Activated T-cell treated with anti-CD3 and anti-CD28 coated beads, Interleukin-2, amount 50 U/mL, for 24 hours (primary cell): Measurements from ENCODE around the gene UFD1.

ENCODE experiments used
- DNase-seq: peaks from one replicate; pipeline ENCODE4 v3.0.0-alpha.2; 2020
- H3K27ac Mint-ChIP-seq: 2 replicates; pipeline ENCODE4 v1.8.0; 2020; ENCODE audit warnings: mild to moderate bottlenecking, mixed read lengths
- H3K27me3 Mint-ChIP-seq: 2 replicates; pipeline ENCODE4 v1.8.0; 2020; ENCODE audit warnings: mixed read lengths
- H3K36me3 Mint-ChIP-seq: 2 replicates; pipeline ENCODE4 v1.8.0; 2020; ENCODE audit warnings: low read depth, mixed read lengths
- H3K4me1 Mint-ChIP-seq: 2 replicates; pipeline ENCODE4 v1.8.0; 2020; ENCODE audit warnings: low read depth, mixed read lengths
- H3K4me3 Mint-ChIP-seq: 2 replicates; pipeline ENCODE4 v1.8.0; 2020; ENCODE audit warnings: mild to moderate bottlenecking, moderate library complexity, mixed read lengths
- H3K9me3 Mint-ChIP-seq: 2 replicates; pipeline ENCODE4 v1.8.0; 2020; ENCODE audit warnings: mixed read lengths

Gene UFD1

DNA sequence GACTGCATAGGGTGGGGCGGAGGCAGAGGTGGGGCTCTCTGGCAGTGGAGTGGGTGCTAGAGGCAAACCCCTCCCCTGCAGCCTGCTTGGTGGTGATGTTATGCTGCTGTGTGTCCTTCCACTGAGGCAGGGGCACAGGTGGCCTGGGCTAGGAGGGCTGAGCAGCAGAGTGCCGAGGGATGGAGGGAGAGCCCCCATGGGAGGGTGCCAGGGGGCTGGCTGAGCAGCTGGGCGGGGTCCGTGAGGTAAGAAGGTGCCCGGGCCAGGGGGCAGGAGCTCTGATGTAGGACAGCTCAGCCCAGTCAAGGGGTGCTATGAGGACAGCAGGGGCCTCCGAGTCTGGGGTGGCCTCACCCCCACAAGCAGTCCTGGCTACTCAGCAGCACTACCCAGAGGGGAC is 41.0 kb upstream of the UFD1 start:
- peaks cover 20% of the 10 kb centered on the region for H3K27me3 Mint-ChIP-seq
- peak; percentile 20 for DNase-seq
- H3K4me3 Mint-ChIP-seq = no peak overlapping the region
- H3K9me3 Mint-ChIP-seq = no peaks in the 10 kb centered on the region
- peaks cover 17% of the 10 kb centered on the region for H3K4me1 Mint-ChIP-seq
- no peak overlapping the region for H3K27ac Mint-ChIP-seq
- H3K36me3 Mint-ChIP-seq = peaks cover 64% of the 10 kb centered on the region

DNA sequence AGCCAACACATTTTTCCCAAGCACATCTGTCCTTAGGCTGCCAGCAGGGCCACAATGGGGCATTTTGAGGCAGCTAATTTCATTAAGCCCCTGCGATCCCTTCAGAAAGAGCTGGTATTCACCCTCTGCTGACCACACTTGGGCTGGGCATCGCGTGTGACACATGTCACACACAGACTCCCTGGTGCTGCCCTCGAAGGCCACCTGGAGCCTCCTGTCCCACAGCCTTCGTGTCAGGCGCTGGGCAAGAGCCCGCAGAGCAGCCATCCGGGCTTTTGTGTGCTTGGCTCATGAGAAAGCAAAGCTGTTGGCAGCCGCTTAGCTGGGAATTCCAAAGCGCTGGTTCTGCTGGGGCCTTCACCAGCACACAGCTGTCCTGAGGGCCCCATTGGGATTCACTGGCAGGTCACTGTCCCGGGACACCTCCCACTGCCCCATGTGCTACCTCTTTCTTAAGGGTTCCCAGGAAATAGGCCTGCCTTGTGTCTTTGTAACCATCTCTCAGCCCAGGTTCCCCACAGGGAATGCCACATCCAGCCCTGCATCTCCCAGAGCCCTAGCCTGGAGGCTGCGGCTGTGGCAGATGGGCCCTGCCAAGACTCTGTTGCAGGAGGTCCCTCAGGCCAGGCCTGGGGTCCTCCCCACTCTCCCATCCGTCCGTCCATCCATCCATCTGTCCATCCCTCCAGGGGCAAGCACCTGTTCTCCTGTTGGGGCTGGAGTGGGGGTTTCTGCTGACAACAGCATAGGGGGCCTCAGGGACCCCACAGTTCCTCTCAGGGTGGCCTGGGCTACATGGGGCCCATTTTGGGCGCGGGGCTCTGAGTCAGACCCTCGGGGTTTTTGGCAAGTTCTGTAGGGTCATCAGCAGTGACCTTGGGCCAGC is 40.3 kb upstream of the UFD1 start:
- H3K27ac Mint-ChIP-seq = no peak overlapping the region
- DNase-seq = peak; percentile 28
- peaks cover 71% of the 10 kb centered on the region for H3K36me3 Mint-ChIP-seq

DNA sequence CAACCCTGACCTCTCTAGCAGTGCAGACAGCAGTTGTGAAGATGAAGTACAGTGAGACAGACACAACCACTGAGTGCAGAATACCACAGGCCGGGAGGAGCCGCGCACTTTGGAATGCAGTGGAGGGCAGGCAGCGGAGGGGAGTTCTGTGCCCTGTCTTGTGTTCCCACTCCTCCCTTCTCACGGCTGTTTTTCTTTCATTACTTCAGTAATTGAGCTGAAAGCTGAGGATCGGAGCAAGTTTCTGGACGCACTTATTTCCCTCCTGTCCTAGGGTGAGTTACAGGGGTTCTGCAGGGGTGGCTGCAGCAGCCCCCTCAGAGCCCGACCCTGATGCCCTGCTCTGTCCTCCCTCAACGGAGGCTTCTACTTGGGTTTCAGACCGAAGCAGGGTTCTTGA is 39.6 kb upstream of the UFD1 start:
- H3K27me3 Mint-ChIP-seq = peaks cover 10% of the 10 kb centered on the region
- H3K9me3 Mint-ChIP-seq = no peaks in the 10 kb centered on the region
- peaks cover 77% of the 10 kb centered on the region for H3K36me3 Mint-ChIP-seq
- no peak overlapping the region for H3K4me3 Mint-ChIP-seq
- no peak overlapping the region for H3K27ac Mint-ChIP-seq
- no peak for DNase-seq
- peaks cover 8% of the 10 kb centered on the region for H3K4me1 Mint-ChIP-seq

More for the DNA sequence above, 40.3 kb upstream of the UFD1 start:
- peaks cover 12% of the 10 kb centered on the region for H3K4me1 Mint-ChIP-seq
- H3K4me3 Mint-ChIP-seq = no peak overlapping the region
- H3K27me3 Mint-ChIP-seq = peaks cover 14% of the 10 kb centered on the region
- no peaks in the 10 kb centered on the region for H3K9me3 Mint-ChIP-seq

DNA sequence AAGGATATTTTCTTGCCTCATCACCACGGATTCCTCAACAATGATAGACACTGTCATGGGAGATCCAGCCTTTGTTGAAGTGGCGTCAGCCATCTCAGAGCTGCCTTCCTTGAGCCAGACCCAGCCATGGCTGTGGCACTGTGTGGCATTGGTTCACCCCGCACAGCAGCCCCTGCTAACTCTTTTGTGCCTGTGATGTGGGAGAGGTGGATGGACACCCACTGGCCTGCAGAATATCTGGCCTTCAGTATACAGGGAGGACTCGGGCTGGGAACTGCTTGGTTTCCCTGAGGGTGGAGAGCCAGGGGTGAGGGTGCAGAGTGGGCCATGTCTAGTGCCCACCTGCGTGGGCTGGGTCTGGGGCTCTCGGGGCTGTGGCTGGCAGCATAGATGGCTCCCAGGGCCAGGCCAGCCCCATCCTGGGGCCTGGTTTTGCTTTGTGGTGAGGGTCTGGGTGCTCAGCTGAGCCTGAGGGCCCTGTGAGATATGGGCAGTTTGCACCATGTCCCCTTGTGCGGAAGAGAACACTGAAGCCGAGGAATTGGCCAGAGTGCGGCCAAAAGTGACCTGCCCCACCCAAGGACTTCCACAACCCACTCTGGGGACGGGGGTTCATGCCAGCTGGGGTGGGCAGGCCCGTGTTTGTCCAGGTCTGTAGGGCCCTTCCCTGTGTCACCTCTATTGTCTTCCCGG is 39.1 kb upstream of the UFD1 start:
- Mint-ChIP-seq H3K36me3 (peaks cover 83% of the 10 kb centered on the region), H3K9me3 (peaks cover 4% of the 10 kb centered on the region), H3K27ac (no peak overlapping the region), H3K4me3 (no peak overlapping the region), H3K4me1 (peaks cover 5% of the 10 kb centered on the region), H3K27me3 (peaks cover 5% of the 10 kb centered on the region)
- no peak for DNase-seq

DNA sequence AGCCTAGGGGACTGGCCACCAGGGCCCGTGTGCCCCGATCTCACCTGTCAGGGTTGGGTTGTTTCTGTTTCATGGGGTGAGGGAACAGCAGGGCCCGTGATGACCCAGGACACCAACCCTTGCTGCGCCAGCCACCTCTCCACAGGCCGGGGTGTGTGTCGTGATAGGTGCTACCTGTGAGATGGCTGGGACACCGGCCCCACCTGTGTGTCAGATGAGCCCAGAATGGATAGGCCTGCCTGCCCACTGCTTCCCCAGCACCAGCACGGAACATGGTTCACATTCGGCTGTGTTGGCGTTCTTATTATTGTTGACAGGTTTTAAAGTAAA is 38.1 kb upstream of the UFD1 start:
- no peak overlapping the region for H3K27ac Mint-ChIP-seq
- no peaks in the 10 kb centered on the region for H3K4me1 Mint-ChIP-seq
- peaks cover 4% of the 10 kb centered on the region for H3K9me3 Mint-ChIP-seq
- no peak for DNase-seq
- H3K27me3 Mint-ChIP-seq = no peaks in the 10 kb centered on the region
- no peak overlapping the region for H3K4me3 Mint-ChIP-seq
- H3K36me3 Mint-ChIP-seq = peaks cover 92% of the 10 kb centered on the region

DNA sequence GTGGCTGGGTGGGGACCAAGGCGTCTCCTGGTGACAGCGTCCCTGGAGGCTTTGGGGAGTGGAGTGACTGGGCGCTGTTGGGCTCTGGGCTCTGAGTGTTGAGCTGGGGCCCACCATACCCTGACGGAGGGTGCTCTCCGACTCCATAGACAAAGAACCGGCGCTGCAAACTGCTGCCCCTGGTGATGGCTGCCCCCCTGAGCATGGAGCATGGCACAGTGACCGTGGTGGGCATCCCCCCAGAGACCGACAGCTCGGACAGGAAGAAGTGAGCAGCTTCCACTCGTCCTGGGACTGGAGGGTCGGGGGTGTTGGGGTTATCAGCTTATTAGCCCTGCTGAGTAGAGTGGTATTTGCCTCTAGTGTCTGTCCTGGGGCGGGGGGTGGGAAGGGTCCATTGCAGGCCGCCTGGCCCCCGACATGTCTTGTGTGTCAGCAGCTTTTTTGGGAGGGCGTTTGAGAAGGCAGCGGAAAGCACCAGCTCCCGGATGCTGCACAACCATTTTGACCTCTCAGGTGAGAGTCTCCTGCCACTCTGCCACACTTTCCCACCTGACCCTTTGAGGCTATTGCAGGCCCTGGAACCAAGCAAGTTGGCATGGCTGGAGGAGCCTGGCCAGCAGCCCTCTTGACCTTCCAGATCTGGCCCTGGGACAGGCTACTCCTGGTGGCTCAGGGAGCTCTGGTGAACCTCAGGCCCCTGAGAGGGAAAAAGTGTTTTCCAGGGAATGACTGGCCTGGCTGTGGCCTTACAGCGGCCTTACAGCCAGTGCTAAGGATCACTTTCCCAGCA is 37.6 kb upstream of the UFD1 start:
- no peaks in the 10 kb centered on the region for H3K4me1 Mint-ChIP-seq
- no peak overlapping the region for H3K4me3 Mint-ChIP-seq
- H3K27ac Mint-ChIP-seq = no peak overlapping the region
- peaks cover 93% of the 10 kb centered on the region for H3K36me3 Mint-ChIP-seq
- no peaks in the 10 kb centered on the region for H3K27me3 Mint-ChIP-seq
- DNase-seq = no peak
- peaks cover 4% of the 10 kb centered on the region for H3K9me3 Mint-ChIP-seq

DNA sequence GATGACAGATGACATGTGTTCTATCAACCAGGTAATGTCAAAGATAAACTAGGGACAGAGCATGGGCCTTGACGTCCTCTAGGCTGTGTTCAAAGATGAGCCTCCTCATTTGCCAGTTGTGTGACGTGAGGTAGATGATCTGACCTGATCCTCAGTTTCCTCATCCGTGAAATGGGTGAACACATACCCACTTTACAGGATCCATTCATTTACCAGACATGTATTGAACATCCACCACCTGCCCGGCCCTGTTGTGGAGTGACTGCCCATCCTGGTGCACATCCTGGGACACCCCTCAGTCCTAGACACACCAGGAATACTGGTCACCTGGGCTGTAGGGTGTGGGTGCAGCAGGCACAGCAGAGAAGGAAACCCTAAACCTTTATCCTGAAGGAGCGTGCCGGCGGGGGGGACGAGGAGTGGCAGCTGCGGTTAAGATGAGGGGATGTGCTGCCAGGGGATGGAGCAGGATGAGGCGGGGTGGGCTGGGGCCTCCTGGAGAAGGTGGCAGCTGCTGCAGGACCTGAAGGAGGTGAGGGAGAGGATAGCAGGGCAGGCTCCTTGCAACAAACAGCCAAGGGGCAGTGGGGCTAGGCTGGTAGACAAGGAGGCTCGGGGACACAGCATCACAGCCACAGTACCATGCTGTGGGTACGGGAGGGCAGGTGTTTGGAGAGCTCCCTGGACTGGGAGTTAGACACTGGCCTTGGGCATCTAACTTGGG is 36.8 kb upstream of the UFD1 start:
- H3K4me3 Mint-ChIP-seq = no peak overlapping the region
- DNase-seq = no peak
- H3K36me3 Mint-ChIP-seq = peaks cover 97% of the 10 kb centered on the region
- H3K9me3 Mint-ChIP-seq = peaks cover 4% of the 10 kb centered on the region
- H3K27ac Mint-ChIP-seq = no peak overlapping the region
- H3K4me1 Mint-ChIP-seq = peaks cover 1% of the 10 kb centered on the region
- H3K27me3 Mint-ChIP-seq = no peaks in the 10 kb centered on the region

DNA sequence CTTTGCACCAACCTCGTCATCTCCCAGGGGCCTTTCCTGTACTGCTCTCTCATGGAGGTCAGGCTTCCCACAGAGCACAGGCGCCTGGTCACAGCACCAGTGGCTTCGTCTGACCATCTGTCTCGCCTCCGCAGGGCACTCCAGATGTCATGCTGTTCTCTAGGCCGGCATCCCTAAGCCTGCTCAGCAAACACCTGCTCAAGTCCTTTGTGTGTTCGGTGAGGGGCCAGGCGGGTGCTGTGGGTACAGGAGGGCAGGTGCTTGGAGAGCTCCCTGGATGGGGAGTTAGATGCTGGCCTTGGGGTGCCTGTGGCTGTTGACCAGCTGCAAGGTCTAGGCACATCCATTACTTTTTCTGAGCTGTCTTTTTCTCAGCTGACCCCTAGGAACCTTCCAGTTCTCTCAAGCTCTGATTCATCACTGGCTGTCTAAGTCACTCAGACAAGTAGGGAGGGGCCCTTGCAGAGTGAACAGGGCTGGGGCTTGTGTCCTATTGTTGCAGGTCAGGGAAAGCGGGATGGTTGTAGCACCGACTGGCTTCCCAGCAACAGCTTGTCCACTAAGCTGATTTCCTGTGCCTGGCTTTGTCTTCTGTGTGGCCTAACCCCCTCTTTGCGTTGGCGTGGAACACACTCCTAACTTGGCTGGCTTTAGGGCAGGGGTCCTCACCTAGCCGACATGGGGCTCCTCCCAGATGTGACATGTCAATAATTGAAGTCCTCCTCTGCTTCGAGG is 36.0 kb upstream of the UFD1 start:
- no peak overlapping the region for H3K27ac Mint-ChIP-seq
- H3K9me3 Mint-ChIP-seq = peaks cover 4% of the 10 kb centered on the region
- H3K4me1 Mint-ChIP-seq = peaks cover 2% of the 10 kb centered on the region
- H3K27me3 Mint-ChIP-seq = no peaks in the 10 kb centered on the region
- no peak overlapping the region for H3K4me3 Mint-ChIP-seq
- peaks cover 97% of the 10 kb centered on the region for H3K36me3 Mint-ChIP-seq
- DNase-seq = no peak

DNA sequence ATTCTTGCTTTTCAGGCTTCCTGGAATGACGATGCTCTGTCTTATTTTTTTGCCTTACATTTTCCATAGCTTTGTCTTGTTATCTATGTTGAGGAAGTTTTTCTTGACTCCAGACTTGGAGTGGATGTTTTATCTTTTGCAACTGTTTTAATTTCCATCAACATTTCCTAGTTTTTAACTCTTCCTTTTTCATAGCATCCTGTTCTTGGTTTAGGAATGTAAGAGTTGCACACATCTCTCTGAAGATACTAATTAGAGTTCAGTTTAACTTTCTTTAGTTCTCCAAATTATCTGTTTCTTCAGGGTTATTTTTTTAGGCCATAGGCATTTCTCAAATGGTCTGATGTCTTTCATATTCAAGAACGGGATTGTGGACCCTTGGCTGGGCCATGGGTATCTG is 34.8 kb upstream of the UFD1 start:
- no peak for DNase-seq
- no peaks in the 10 kb centered on the region for H3K27me3 Mint-ChIP-seq
- peaks cover 98% of the 10 kb centered on the region for H3K36me3 Mint-ChIP-seq
- no peak overlapping the region for H3K27ac Mint-ChIP-seq
- peaks cover 2% of the 10 kb centered on the region for H3K4me1 Mint-ChIP-seq
- H3K9me3 Mint-ChIP-seq = peaks cover 4% of the 10 kb centered on the region
- H3K4me3 Mint-ChIP-seq = no peak overlapping the region

DNA sequence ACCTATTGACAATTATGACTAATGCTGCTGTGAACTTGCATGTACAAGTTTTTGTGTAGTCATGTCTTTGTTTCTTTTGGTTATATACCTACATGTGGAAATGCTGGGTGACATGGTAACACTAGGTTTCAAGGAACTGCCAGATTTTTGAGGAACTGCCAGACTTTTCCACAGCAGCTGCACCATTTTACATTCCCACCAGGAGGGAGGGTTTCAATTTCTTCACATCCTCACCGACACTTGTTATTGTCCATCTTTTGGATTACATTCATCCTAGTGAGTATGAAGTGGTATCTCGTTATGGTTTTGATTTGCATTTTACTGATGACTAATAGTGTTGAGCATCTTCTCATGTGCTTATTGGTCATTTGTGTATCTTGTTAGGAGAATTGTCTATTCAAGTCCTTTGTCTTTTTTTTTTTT is 31.9 kb upstream of the UFD1 start:
- peaks cover 99% of the 10 kb centered on the region for H3K36me3 Mint-ChIP-seq
- H3K4me1 Mint-ChIP-seq = peaks cover 2% of the 10 kb centered on the region
- no peak overlapping the region for H3K27ac Mint-ChIP-seq
- H3K4me3 Mint-ChIP-seq = no peak overlapping the region
- peaks cover 4% of the 10 kb centered on the region for H3K9me3 Mint-ChIP-seq
- H3K27me3 Mint-ChIP-seq = no peaks in the 10 kb centered on the region
- no peak for DNase-seq

DNA sequence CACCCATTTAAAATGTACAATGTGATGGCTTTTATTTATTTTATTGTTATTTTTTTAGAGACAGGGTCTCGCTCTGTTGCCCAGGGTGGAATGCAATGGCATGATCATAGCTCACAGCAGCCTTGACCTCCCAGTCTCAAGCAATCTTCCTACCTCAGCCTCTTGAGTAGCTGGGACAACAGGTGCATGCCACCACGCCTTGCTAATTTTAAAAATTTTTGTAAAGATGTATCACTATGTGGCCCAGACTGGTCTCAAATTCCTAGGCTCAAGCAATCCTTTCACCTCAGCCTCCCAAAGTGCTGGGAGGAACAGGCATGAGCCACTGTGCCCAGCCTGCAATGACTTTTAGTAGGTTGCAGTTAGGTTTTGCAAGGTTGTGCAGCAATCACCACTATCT is 30.9 kb upstream of the UFD1 start:
- Mint-ChIP-seq H3K36me3 (peaks cover 99% of the 10 kb centered on the region), H3K9me3 (peaks cover 4% of the 10 kb centered on the region), H3K4me1 (peaks cover 11% of the 10 kb centered on the region), H3K27ac (no peak overlapping the region), H3K27me3 (no peaks in the 10 kb centered on the region), H3K4me3 (no peak overlapping the region)
- DNase-seq = no peak

DNA sequence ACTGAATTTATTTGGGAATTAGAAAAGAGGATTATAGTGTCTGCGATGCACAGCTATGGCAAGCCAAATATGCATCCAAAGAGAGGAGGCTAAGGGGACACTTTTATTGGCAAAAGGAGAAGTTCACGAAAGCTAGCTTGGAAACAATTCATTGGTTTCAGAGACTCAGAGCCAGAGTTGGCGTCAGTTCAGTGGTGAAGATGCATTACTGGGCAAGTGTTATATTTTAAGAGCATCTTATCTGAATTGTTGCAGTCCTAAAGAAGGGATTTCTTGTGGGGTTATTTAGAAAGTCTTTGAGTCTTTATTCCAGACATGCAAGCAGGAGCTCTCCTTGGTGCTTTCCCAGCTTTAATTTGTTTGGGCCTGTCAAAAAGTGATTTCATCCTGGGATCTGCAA is 30.2 kb upstream of the UFD1 start:
- Mint-ChIP-seq H3K27ac (no peak overlapping the region), H3K36me3 (peaks cover 99% of the 10 kb centered on the region), H3K9me3 (peaks cover 4% of the 10 kb centered on the region), H3K27me3 (no peaks in the 10 kb centered on the region), H3K4me3 (no peak overlapping the region), H3K4me1 (peaks cover 18% of the 10 kb centered on the region)
- DNase-seq = no peak

DNA sequence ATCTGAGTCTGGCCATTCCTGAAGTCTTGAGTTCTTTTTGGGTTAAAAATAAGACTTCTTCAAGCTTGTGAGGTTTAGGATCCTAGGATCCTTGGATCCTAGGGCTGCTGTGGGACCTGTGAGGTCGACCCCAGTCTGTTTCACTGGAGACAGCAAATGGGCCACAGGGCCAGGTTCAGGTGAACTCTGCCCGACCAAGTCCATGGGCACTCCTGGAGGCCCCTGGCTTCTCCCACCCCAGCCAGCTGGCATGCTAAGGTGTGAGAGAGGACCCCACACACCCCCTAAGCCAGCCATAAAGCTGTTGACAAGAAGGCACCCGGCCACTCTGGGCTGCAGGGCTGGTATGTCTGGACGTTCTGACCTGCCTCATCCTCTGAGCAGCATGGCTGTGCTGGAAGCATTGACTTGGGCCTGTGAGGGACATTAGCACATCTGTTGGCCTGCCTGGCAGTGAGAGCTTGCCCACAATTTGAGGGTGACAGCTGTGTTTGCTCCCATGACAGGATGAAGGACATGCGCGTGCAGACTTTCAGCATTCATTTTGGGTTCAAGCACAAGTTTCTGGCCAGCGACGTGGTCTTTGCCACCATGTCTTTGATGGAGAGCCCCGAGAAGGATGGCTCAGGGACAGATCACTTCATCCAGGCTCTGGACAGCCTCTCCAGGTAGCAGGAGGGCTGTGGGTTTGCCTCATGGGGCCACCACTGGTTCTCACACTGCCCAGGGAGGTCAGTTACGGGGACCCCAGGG is 29.2 kb upstream of the UFD1 start:
- Mint-ChIP-seq H3K9me3 (no peaks in the 10 kb centered on the region), H3K27me3 (no peaks in the 10 kb centered on the region), H3K36me3 (peaks cover 99% of the 10 kb centered on the region), H3K4me1 (peaks cover 21% of the 10 kb centered on the region), H3K4me3 (no peak overlapping the region), H3K27ac (no peak overlapping the region)
- DNase-seq = no peak
